GM18951 (cell line): ENCODE data around the gene LIMD2.
A peak's percentile ranks its signal among the peaks of the same experiment; 100 is the strongest.
"Not testable (repeated sequence)": the region's sequence is repeated elsewhere in the genome, so short reads cannot be mapped to it uniquely, and the experiment has no call there.

Experiments used
- POLR2A ChIP-seq: IDR thresholded peaks from 4 replicates; pipeline ENCODE4 v1.6.1; 2011; ENCODE audit warnings: mild to moderate bottlenecking; ENCODE audit not compliant: insufficient read length, insufficient read depth; ENCODE audit errors: extremely low read depth
- in situ Hi-C: fragments of 300-500 bp; cut with MboI; formaldehyde crosslinking; loops from one replicate; pipeline ENCODE4 v1.12.0; 2022; ENCODE audit warnings: low sequenced_read_pairs, mixed read lengths, inconsistent platforms; ENCODE audit not compliant: unreplicated experiment

The LIMD2 gene

GRCh38 chr17:63699638-63700527, at the start of gene LIMD2:
TSS of gene LIMD2 (minus strand) at chr17:63700125. CDS start at chr17:63699298, 827 bp downstream.
- in situ Hi-C loops, result no loop called here
- peak; percentile 74 for TF ChIP-seq POLR2A

- in situ Hi-C loops, result no loop called here
- peak; percentile 95 for TF ChIP-seq POLR2A
These were observed 41.7 kb upstream of the LIMD2 start, which contains the start of gene STRADA for GRCh38 chr17:63741408-63742173. TSS of gene STRADA (minus strand) at chr17:63741799. CDS start at chr17:63728369, 13,430 bp downstream.

- TF ChIP-seq POLR2A, result no peak
- in situ Hi-C loops, result no loop called here
These were observed 41.1 kb upstream of the LIMD2 start for GRCh38 chr17:63741143-63741407.

- no peak for TF ChIP-seq POLR2A
- in situ Hi-C loops, result no loop called here
These were observed 40.7 kb upstream of the LIMD2 start for GRCh38 chr17:63740464-63741142.

- no peak for TF ChIP-seq POLR2A
- in situ Hi-C loops, result no loop called here
These were observed 35.8 kb upstream of the LIMD2 start for GRCh38 chr17:63735691-63736090.

GRCh38 chr17:63722403-63722802, 22.5 kb upstream of the LIMD2 start:
- no peak for TF ChIP-seq POLR2A
- in situ Hi-C loops, result no loop called here

GRCh38 chr17:63720194-63720593, 20.3 kb upstream of the LIMD2 start:
- in situ Hi-C loops, result not testable (repeated sequence)

GRCh38 chr17:63718988-63719387, 19.1 kb upstream of the LIMD2 start:
- TF ChIP-seq POLR2A, result no peak
- in situ Hi-C loops, result no loop called here

GRCh38 chr17:63716426-63716825, 16.5 kb upstream of the LIMD2 start:
- in situ Hi-C loops, result no loop called here
- no peak for TF ChIP-seq POLR2A

GRCh38 chr17:63714550-63715277, 14.8 kb upstream of the LIMD2 start:
- in situ Hi-C loops, result no loop called here
- TF ChIP-seq POLR2A, result no peak

GRCh38 chr17:63709110-63709509, 9.2 kb upstream of the LIMD2 start:
- in situ Hi-C loops, result no loop called here
- TF ChIP-seq POLR2A, result no peak

- no peak for TF ChIP-seq POLR2A
- in situ Hi-C loops, result no loop called here
These were observed 7.2 kb upstream of the LIMD2 start for GRCh38 chr17:63707151-63707550.

GRCh38 chr17:63706336-63707082, 6.6 kb upstream of the LIMD2 start:
- in situ Hi-C loops, result no loop called here
- no peak for TF ChIP-seq POLR2A

- in situ Hi-C loops, result no loop called here
- no peak for TF ChIP-seq POLR2A
These were observed 5.7 kb upstream of the LIMD2 start for GRCh38 chr17:63705657-63706056.
